ENCODE data around the gene CR2.

DNA sequence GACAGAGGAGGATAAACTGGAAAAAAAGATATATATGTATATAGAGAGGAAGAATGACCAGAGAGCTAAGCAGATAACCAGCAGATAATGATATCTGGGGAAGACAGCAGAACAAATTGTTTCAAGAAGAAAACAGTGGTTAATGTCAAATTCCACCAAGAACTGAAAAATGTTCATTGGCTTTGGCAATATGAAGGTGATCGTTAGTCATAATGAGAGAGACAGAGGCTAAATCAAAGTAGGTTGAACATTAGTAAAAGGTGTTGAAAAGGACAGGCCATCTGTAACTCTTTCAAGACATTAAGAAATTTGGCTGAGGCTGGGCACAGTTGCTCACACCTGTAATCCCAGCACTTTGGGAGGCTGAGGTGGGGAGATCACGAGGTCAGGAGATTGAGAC, 25.3 kb upstream of the CR2 start:
- TF ChIP-seq, protein P1, sequence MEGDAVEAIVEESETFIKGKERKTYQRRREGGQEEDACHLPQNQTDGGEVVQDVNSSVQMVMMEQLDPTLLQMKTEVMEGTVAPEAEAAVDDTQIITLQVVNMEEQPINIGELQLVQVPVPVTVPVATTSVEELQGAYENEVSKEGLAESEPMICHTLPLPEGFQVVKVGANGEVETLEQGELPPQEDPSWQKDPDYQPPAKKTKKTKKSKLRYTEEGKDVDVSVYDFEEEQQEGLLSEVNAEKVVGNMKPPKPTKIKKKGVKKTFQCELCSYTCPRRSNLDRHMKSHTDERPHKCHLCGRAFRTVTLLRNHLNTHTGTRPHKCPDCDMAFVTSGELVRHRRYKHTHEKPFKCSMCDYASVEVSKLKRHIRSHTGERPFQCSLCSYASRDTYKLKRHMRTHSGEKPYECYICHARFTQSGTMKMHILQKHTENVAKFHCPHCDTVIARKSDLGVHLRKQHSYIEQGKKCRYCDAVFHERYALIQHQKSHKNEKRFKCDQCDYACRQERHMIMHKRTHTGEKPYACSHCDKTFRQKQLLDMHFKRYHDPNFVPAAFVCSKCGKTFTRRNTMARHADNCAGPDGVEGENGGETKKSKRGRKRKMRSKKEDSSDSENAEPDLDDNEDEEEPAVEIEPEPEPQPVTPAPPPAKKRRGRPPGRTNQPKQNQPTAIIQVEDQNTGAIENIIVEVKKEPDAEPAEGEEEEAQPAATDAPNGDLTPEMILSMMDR (IDR thresholded peaks at IDR 0.05): no peak
- TF ChIP-seq POLR2A (IDR thresholded peaks at IDR 0.05) (no peak), POLR2AphosphoS5 (IDR thresholded peaks at IDR 0.05) (no peak), EP300 (IDR thresholded peaks at IDR 0.05; ENCODE audit: low read depth) (no peak)

Data from transverse colon (tissue), 4 donors.